ENCODE data around the gene ACAP1. TPM values are rescaled to one million over a fixed set of nuclear protein-coding genes. Genes with fewer than 3 reads are reported as not detected.

ACAP1 gene
- total and polyA plus RNA-seq, 9 of the 15 experiments (the other 6 are each of a cell fraction or from before 2014, with no cell fraction given), result 0.15 to 8.5 (median 2.4) TPM

GRCh38 chr17:7367083-7367482 lies 30.8 kb downstream of the ACAP1 start:
- 61% methylated on average over 8 of the region's 8 CpGs for WGBS (ENCODE audit: insufficient coverage, low coverage, missing lambda C conversion rate)
- no peaks in the 10 kb centered on the region for H3K9me3 ChIP-seq (replicated peaks; ENCODE audit: control insufficient read depth, insufficient read depth, low read depth, low read length)
- BruUV-seq (replicated peaks), result no TSS peak
- no peak for ATAC-seq
- no peak overlapping the region for H2AFZ ChIP-seq (ENCODE audit: low read depth, low read length)
- H3K4me1 ChIP-seq (replicated peaks in 1 of 2; ENCODE audit: control insufficient read depth in 2 of 2, insufficient read depth in 2 of 2, low read length in 2 of 2), result no peaks in the 10 kb centered on the region; a peak in 1 of 5 replicates
- peaks cover 3 to 4% of the 10 kb centered on the region in 2 experiments; a peak in 1 of 5 replicates for H3K27me3 ChIP-seq (ENCODE audit: control insufficient read depth in 2 of 2, insufficient read depth in 2 of 2, low read length in 2 of 2)
- H3K4me2 ChIP-seq (ENCODE audit: insufficient read depth, low read length), result no peak overlapping the region
- H3K4me3 ChIP-seq, result no peak overlapping the region
- H4K20me1 ChIP-seq (replicated peaks; ENCODE audit: control insufficient read depth, insufficient read depth, low read length), result no peaks in the 10 kb centered on the region
- no peak for DNase-seq (ENCODE audit: extremely low read depth in 1 of 4, low spot score in 3 of 4)
- ChIA-PET POLR2A (no interaction called here), CTCF (ENCODE audit: low intra/inter-chr PET ratio) (no interaction called here)
- no peaks in the 10 kb centered on the region for H3K36me3 ChIP-seq (ENCODE audit: control insufficient read depth, insufficient read depth, low read length)
- intact Hi-C loops (cut with micrococcal nuclease), result no loop called here
- no peak for TF ChIP-seq NBN (IDR thresholded peaks at IDR 0.05; ENCODE audit: low read depth)
- TF ChIP-seq ZNF79 (CRISPR knock-in tag; IDR thresholded peaks at IDR 0.05; ENCODE audit: low read depth), result no peak
- FAIRE-seq, result no peak
- H3K9ac ChIP-seq (ENCODE audit: insufficient read depth in 1 of 2, low read depth in 2 of 2, low read length in 2 of 2), result no peak overlapping the region; a peak in 1 of 4 replicates
- no peaks in the 10 kb centered on the region for H3K79me2 ChIP-seq (ENCODE audit: control insufficient read depth, insufficient read depth, low read length)
- in situ Hi-C loops (cut with MboI), result no loop called here
- no peak overlapping the region for H3K27ac ChIP-seq (ENCODE audit: extremely low read depth, low read depth, low read length)
- no peaks in the 10 kb centered on the region for H3K9me1 ChIP-seq (ENCODE audit: control insufficient read depth, insufficient read depth, low read length)

DNA sequence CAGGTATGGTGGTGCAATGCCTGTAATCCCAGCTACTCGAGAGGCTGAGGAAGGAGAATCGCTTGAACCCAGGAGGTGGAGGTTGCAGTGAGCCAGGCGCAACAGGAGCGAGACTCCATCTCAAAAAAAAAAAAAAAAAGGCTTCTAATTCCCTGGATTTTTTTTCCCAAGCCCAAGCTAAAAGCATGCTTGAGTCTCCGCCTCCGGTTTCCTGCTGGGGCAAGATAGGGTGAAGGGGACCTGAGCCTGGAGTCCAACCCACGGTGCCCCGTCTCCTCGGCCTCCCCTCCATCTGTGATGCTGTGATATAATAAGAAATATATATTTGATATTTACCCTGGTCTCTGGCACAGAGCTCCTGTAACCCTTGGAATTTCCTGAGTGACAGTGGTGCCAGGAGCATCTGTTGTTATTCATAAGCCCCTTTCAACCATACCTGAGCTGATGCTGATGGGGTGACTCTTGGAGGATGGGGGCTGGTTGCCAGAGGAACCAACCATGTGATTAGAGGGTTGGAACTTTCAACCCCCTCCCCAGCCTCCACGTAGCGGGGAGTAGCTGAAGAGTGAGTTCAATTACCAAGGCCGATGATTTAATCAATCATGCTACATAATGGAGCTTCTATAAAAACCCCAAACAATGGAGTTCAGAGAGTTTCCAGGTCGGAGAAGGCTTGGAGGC lies 31.7 kb downstream of the ACAP1 start:
- Histone ChIP-seq H3K9me3 (replicated peaks; ENCODE audit: control insufficient read depth, insufficient read depth, low read depth, low read length) (no peaks in the 10 kb centered on the region), H3K36me3 (ENCODE audit: control insufficient read depth, insufficient read depth, low read length) (no peaks in the 10 kb centered on the region), H4K20me1 (replicated peaks; ENCODE audit: control insufficient read depth, insufficient read depth, low read length) (no peaks in the 10 kb centered on the region), H3K27me3 (ENCODE audit: control insufficient read depth in 2 of 2, insufficient read depth in 2 of 2, low read length in 2 of 2) (peaks cover 3 to 4% of the 10 kb centered on the region in 2 experiments; a peak in 1 of 5 replicates), H3K79me2 (ENCODE audit: control insufficient read depth, insufficient read depth, low read length) (no peaks in the 10 kb centered on the region), H3K4me3 (no peak overlapping the region), H3K4me1 (replicated peaks in 1 of 2; ENCODE audit: control insufficient read depth in 2 of 2, insufficient read depth in 2 of 2, low read length in 2 of 2) (no peaks in the 10 kb centered on the region; a peak in 1 of 5 replicates), H3K9me1 (ENCODE audit: control insufficient read depth, insufficient read depth, low read length) (no peaks in the 10 kb centered on the region), H3K27ac (ENCODE audit: extremely low read depth, low read depth, low read length) (no peak overlapping the region), H3K4me2 (ENCODE audit: insufficient read depth, low read length) (no peak overlapping the region), H2AFZ (ENCODE audit: low read depth, low read length) (no peak overlapping the region), H3K9ac (ENCODE audit: insufficient read depth in 1 of 2, low read depth in 2 of 2, low read length in 2 of 2) (no peak overlapping the region)
- ATAC-seq (no peak), FAIRE-seq (no peak), DNase-seq (ENCODE audit: extremely low read depth in 1 of 4, low spot score in 3 of 4) (no peak)
- WGBS (ENCODE audit: insufficient coverage, low coverage, missing lambda C conversion rate), result 11% methylated on average over 10 of the region's 13 CpGs
- intact Hi-C loops (cut with micrococcal nuclease), result no loop called here
- BruUV-seq (replicated peaks), result no TSS peak
- ChIA-PET CTCF (ENCODE audit: low intra/inter-chr PET ratio) (no interaction called here), POLR2A (interaction anchor here (0.5 to 1.1 kb wide), 5 partner anchors 12 to 246 kb away, joined by 3 to 4 read pairs (median 3); partner anchors contain the start of gene POLR2A)
- in situ Hi-C loops (cut with MboI), result no loop called here
- TF ChIP-seq CBFA2T2 (conservative IDR thresholded peaks at IDR 0.05) (no peak), PHF8 (IDR thresholded peaks at IDR 0.05; ENCODE audit: borderline replicate concordance, low read length) (no peak)
- TF ChIP-seq, protein P1, sequence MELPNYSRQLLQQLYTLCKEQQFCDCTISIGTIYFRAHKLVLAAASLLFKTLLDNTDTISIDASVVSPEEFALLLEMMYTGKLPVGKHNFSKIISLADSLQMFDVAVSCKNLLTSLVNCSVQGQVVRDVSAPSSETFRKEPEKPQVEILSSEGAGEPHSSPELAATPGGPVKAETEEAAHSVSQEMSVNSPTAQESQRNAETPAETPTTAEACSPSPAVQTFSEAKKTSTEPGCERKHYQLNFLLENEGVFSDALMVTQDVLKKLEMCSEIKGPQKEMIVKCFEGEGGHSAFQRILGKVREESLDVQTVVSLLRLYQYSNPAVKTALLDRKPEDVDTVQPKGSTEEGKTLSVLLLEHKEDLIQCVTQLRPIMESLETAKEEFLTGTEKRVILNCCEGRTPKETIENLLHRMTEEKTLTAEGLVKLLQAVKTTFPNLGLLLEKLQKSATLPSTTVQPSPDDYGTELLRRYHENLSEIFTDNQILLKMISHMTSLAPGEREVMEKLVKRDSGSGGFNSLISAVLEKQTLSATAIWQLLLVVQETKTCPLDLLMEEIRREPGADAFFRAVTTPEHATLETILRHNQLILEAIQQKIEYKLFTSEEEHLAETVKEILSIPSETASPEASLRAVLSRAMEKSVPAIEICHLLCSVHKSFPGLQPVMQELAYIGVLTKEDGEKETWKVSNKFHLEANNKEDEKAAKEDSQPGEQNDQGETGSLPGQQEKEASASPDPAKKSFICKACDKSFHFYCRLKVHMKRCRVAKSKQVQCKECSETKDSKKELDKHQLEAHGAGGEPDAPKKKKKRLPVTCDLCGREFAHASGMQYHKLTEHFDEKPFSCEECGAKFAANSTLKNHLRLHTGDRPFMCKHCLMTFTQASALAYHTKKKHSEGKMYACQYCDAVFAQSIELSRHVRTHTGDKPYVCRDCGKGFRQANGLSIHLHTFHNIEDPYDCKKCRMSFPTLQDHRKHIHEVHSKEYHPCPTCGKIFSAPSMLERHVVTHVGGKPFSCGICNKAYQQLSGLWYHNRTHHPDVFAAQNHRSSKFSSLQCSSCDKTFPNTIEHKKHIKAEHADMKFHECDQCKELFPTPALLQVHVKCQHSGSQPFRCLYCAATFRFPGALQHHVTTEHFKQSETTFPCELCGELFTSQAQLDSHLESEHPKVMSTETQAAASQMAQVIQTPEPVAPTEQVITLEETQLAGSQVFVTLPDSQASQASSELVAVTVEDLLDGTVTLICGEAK (IDR thresholded peaks at IDR 0.05), result no peak
- TF ChIP-seq, protein P1 (CRISPR knock-in tag; IDR thresholded peaks at IDR 0.05), result no peak

Measured in K562 (cell line).